ENCODE results near the gene ICE2.

- TF ChIP-seq CTCF (IDR thresholded peaks at IDR 0.05 in 2 of 3, conservative IDR thresholded peaks at IDR 0.05 in 1 of 3; ENCODE audit: borderline replicate concordance in 1 of 3, insufficient read depth in 1 of 3, low read depth in 2 of 3, low read length in 2 of 3) (no peak), EZH2 (IDR thresholded peaks at IDR 0.05) (no peak), POLR2A (IDR thresholded peaks at IDR 0.05; ENCODE audit: borderline replicate concordance, extremely low read depth, insufficient read depth, insufficient read length) (no peak), TCF7L2 (IDR thresholded peaks at IDR 0.05; ENCODE audit: borderline replicate concordance, extremely low read depth, insufficient read depth, insufficient read length) (no peak), SIN3A (IDR thresholded peaks at IDR 0.05; ENCODE audit: low read depth) (no peak), MAX (IDR thresholded peaks at IDR 0.05) (no peak), POLR2AphosphoS5 (IDR thresholded peaks at IDR 0.05; ENCODE audit: low read depth, low read length) (no peak), EZH2phosphoT487 (IDR thresholded peaks at IDR 0.05; ENCODE audit: borderline replicate concordance) (no peak), ATF3 (IDR thresholded peaks at IDR 0.05) (no peak)
Measured at GRCh38 chr15:60469893-60470641, 8.9 kb downstream of the ICE2 start.

Measured in HCT116 (cell line).